SU-DHL-6 (cell line): Measurements from ENCODE around the gene MMP14.

Experiments used
- CTCF ChIP-seq: fragments of 200-600 bp; sonication (generic); IDR thresholded peaks from one replicate; pipeline ENCODE4 v1.5.1; 2017; ENCODE audit warnings: antibody characterized with exemption, mild to moderate bottlenecking, low read length, moderate library complexity; ENCODE audit not compliant: insufficient read depth, poor library complexity, severe bottlenecking
- EZH2phosphoT487 ChIP-seq: fragments of 200-600 bp; sonication (generic), shearing (Covaris generic); conservative IDR thresholded peaks from 2 replicates; pipeline ENCODE4 v1.6.1; 2018; ENCODE audit warnings: mild to moderate bottlenecking, antibody characterized with exemption, low read length, moderate library complexity, mixed read lengths

GRCh38 chr14:22808388-22809209 is 27.8 kb upstream of the MMP14 start:
- no peak for TF ChIP-seq CTCF
- no peak for TF ChIP-seq EZH2phosphoT487
